ENCODE measurements around the gene DCC. TPM values are rescaled to one million over a fixed set of nuclear protein-coding genes. Genes with fewer than 3 reads are reported as not detected.

The DCC gene
- total and polyA plus RNA-seq, 2 of the 8 experiments (the other 6 are each of a cell fraction or from before 2014, with no cell fraction given): 0.14 to 1.4 TPM

DNA sequence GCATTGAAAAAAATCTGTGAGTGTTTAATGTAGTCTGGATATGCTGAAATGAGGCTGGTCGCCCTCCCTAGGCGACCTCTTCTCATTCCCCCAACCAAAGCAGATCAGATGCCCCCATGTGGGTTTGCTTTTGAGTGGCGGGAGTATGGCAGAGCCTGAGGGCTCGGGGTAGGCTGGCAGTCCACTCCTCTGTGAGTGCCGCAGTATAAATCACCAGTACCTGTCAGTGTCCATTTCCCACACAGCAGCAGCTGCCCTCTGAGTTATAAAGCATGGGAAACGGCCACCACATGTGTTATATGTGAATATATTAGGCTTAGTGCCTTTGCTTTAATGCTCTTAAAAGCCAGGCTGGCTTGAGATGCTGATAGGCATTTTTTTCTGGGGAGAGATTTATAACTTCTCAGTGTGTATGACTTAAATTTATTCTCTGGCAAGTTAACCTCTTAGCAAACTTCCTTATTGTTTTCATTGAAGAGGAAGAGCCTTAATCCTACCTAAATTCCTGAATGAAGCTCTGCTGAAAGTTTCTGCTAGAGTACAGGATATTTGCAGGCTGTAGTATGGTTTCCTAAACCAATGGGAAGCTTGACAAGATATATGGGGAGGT, 3.8 kb downstream of the DCC start:
- Histone ChIP-seq H3K9me3 (ENCODE audit: insufficient read depth in 2 of 2, low read depth in 1 of 2, low read length in 1 of 2) (no peaks in the 10 kb centered on the region), H3K14ac (ENCODE audit: insufficient read length) (no peak overlapping the region), H2BK12ac (ENCODE audit: low read depth, low read length) (no peak overlapping the region), H3K56ac (replicated peaks; ENCODE audit: insufficient read length, low read depth, low read length) (no peak overlapping the region), H3K4ac (replicated peaks; ENCODE audit: insufficient read length, low read depth, low read length) (no peak overlapping the region), H3K79me2 (ENCODE audit: control insufficient read depth in 1 of 2, insufficient read depth in 2 of 2, low read length in 2 of 2) (no peaks in the 10 kb centered on the region), H3K4me2 (ENCODE audit: insufficient read depth in 1 of 2, low read depth in 2 of 2, low read length in 2 of 2) (no peak overlapping the region), H2BK5ac (ENCODE audit: low read depth, low read length) (no peak overlapping the region), H4K5ac (ENCODE audit: insufficient read length, low read depth, low read length) (no peak overlapping the region), H4K8ac (ENCODE audit: extremely low read depth, insufficient read depth, low read length) (no peak overlapping the region), H3K27ac (ENCODE audit: low read depth, low read length) (no peak overlapping the region), H3K18ac (ENCODE audit: extremely low read depth, low read length) (no peak overlapping the region), H3K36me3 (ENCODE audit: control insufficient read depth in 2 of 4, insufficient read depth in 4 of 4, low read length in 3 of 4) (no peaks in the 10 kb centered on the region), H3K27me3 (replicated peaks in 1 of 4; ENCODE audit: control insufficient read depth in 3 of 4, extremely low read depth in 1 of 4, insufficient read depth in 3 of 4, low read length in 3 of 4) (peaks cover 18 to 40% (median 33%) of the 10 kb centered on the region in 4 experiments), H2BK120ac (replicated peaks; ENCODE audit: low read depth, low read length) (no peak overlapping the region), H2AK5ac (ENCODE audit: low read depth, low read length) (no peak overlapping the region), H3K4me3 (ENCODE audit: extremely low read depth in 1 of 4, insufficient read depth in 2 of 4, low read depth in 3 of 4, low read length in 4 of 4) (no peak overlapping the region), H3K79me1 (ENCODE audit: low read depth, low read length) (no peaks in the 10 kb centered on the region), H4K20me1 (replicated peaks in 1 of 2; ENCODE audit: control insufficient read depth in 1 of 2, insufficient read depth in 2 of 2, low read length in 2 of 2) (no peaks in the 10 kb centered on the region), H3K4me1 (replicated peaks in 1 of 4; ENCODE audit: control insufficient read depth in 3 of 4, insufficient read depth in 4 of 4, low read length in 3 of 4) (peaks cover 3 to 6% (median 5%) of the 10 kb centered on the region in 4 experiments; a peak in 6 of 7 replicates), H2BK15ac (ENCODE audit: low read length) (no peak overlapping the region), H3K23ac (ENCODE audit: insufficient read length) (no peak overlapping the region), H2BK20ac (ENCODE audit: low read length) (no peak overlapping the region), H4K91ac (replicated peaks; ENCODE audit: insufficient read length, low read length) (no peak overlapping the region), H2AFZ (ENCODE audit: low read length) (no peak overlapping the region), H3K23me2 (ENCODE audit: low read depth, low read length) (peaks cover 24% of the 10 kb centered on the region), H3K9ac (replicated peaks in 1 of 4; ENCODE audit: extremely low read depth in 1 of 4, low read depth in 3 of 4, low read length in 3 of 4) (no peak overlapping the region)
- WGBS, 2 experiments (ENCODE audit: extremely low coverage in 1 of 2, insufficient coverage in 1 of 2, insufficient read length in 1 of 2, insufficient replicate concordance in 2 of 2, low coverage in 1 of 2, low lambda C conversion rate in 2 of 2, missing lambda C conversion rate in 1 of 2): 86% methylated on average over 6 of the region's 6 CpGs; no CpG with 5 or more reads in 1 of the 2 experiments
- DNase-seq (ENCODE audit: low read depth in 1 of 2, low spot score in 2 of 2) (no peak), FAIRE-seq (no peak)
- ChIA-PET CTCF (ENCODE audit: partially characterized antibody) (interaction anchor here (0.8 kb wide), 1 partner anchor 526 kb away, joined by 3 read pairs; no protein-coding TSS in a partner anchor), POLR2A (ENCODE audit: partially characterized antibody) (no interaction called here)
- TF ChIP-seq, protein P1, sequence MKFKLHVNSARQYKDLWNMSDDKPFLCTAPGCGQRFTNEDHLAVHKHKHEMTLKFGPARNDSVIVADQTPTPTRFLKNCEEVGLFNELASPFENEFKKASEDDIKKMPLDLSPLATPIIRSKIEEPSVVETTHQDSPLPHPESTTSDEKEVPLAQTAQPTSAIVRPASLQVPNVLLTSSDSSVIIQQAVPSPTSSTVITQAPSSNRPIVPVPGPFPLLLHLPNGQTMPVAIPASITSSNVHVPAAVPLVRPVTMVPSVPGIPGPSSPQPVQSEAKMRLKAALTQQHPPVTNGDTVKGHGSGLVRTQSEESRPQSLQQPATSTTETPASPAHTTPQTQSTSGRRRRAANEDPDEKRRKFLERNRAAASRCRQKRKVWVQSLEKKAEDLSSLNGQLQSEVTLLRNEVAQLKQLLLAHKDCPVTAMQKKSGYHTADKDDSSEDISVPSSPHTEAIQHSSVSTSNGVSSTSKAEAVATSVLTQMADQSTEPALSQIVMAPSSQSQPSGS (IDR thresholded peaks at IDR 0.05; ENCODE audit: low read length): no peak
- TF ChIP-seq CBX5 (IDR thresholded peaks at IDR 0.05; ENCODE audit: low read depth, low read length) (no peak), EGR1 (IDR thresholded peaks at IDR 0.05; ENCODE audit: borderline replicate concordance, low read depth, low read length) (no peak), RAD21 (IDR thresholded peaks at IDR 0.05 in 1 of 2, conservative IDR thresholded peaks at IDR 0.05 in 1 of 2; ENCODE audit: low read depth in 2 of 2, low read length in 2 of 2) (no peak), NRF1 (IDR thresholded peaks at IDR 0.05; ENCODE audit: low read depth, low read length) (no peak)
- TF ChIP-seq, protein P2, sequence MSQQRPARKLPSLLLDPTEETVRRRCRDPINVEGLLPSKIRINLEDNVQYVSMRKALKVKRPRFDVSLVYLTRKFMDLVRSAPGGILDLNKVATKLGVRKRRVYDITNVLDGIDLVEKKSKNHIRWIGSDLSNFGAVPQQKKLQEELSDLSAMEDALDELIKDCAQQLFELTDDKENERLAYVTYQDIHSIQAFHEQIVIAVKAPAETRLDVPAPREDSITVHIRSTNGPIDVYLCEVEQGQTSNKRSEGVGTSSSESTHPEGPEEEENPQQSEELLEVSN (IDR thresholded peaks at IDR 0.05): no peak

Data from H1 (cell line).